ENCODE results near the gene FARP1.

DNA sequence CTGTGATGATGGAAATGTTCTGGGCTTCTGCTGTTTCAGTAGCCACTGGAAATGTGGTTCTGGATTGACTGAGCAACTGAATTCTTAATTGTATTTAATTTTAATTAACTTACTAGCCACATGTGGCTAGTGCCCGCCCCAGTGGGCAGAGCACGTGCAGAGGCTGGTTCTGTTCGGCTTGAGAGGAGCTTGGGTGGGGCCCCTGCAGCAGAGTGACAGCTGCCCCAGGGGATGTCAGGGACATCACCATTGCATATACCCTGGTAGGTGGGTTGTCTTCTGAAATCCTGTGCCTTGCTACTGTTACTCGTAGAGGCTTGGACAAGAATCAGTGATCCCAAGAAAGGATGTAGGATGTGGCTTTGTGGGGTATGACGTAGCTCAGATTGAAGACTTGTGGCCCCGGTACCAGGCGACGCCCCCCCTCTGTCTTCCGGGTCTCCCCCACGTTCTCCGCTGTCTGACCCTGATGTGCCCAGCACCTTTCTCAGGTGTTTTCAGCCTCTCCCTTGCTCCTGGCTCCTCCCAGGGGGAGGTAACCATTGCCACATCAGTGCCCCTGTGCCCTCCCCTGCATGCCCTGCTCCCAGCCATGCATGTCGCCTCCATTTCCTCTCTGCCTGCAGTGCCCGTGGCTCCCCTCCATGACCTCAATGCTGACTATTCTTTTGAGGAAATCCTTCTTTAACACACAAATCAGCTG lies 136.7 kb downstream of the FARP1 start:
- TF ChIP-seq POLR2AphosphoS5 (IDR thresholded peaks at IDR 0.05; ENCODE audit: low read depth, low read length), result no peak
- TF ChIP-seq SIN3A (IDR thresholded peaks at IDR 0.05; ENCODE audit: borderline replicate concordance, insufficient read depth, low read length), result no peak
- TF ChIP-seq, protein P1, sequence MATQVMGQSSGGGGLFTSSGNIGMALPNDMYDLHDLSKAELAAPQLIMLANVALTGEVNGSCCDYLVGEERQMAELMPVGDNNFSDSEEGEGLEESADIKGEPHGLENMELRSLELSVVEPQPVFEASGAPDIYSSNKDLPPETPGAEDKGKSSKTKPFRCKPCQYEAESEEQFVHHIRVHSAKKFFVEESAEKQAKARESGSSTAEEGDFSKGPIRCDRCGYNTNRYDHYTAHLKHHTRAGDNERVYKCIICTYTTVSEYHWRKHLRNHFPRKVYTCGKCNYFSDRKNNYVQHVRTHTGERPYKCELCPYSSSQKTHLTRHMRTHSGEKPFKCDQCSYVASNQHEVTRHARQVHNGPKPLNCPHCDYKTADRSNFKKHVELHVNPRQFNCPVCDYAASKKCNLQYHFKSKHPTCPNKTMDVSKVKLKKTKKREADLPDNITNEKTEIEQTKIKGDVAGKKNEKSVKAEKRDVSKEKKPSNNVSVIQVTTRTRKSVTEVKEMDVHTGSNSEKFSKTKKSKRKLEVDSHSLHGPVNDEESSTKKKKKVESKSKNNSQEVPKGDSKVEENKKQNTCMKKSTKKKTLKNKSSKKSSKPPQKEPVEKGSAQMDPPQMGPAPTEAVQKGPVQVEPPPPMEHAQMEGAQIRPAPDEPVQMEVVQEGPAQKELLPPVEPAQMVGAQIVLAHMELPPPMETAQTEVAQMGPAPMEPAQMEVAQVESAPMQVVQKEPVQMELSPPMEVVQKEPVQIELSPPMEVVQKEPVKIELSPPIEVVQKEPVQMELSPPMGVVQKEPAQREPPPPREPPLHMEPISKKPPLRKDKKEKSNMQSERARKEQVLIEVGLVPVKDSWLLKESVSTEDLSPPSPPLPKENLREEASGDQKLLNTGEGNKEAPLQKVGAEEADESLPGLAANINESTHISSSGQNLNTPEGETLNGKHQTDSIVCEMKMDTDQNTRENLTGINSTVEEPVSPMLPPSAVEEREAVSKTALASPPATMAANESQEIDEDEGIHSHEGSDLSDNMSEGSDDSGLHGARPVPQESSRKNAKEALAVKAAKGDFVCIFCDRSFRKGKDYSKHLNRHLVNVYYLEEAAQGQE (IDR thresholded peaks at IDR 0.05; ENCODE audit: insufficient read depth in 1 of 2, low read depth in 2 of 2, low read length in 2 of 2), result no peak
- no peak for TF ChIP-seq TAF1 (IDR thresholded peaks at IDR 0.05; ENCODE audit: borderline replicate concordance, insufficient read depth, low read length)
- peak; percentile 10 for TF ChIP-seq FOXP2 (optimal IDR thresholded peaks at IDR 0.05; ENCODE audit: borderline replicate concordance, extremely low read depth, extremely low read length, insufficient read depth)

All from PFSK-1 (cell line).